Endothelial cell of umbilical vein (primary cell): ENCODE data around the gene SLC6A16.
"Not testable (repeated sequence)": the region's sequence is repeated elsewhere in the genome, so short reads cannot be mapped to it uniquely, and the experiment has no call there.

Experiments used
- CTCF ChIP-seq, 2 donors: IDR thresholded peaks; 1 replicate in 1 of 2; 2 replicates in 1 of 2; pipeline ENCODE4 v1.5.1; 2011; ENCODE audit warnings: low read length in 2 of 2, mild to moderate bottlenecking in 2 of 2, moderate library complexity in 2 of 2, control low read depth in 1 of 2, inconsistent platforms in 1 of 2, low read depth in 1 of 2; ENCODE audit not compliant: insufficient read depth in 1 of 2; ENCODE audit errors: extremely low read depth in 1 of 2
- EZH2 ChIP-seq: IDR thresholded peaks from 2 replicates; pipeline ENCODE4 v1.6.1; 2012; ENCODE audit warnings: borderline replicate concordance, low read depth, mild to moderate bottlenecking, moderate library complexity, low read length, inconsistent platforms; ENCODE audit not compliant: severe bottlenecking
- FOS ChIP-seq: IDR thresholded peaks from 2 replicates; pipeline ENCODE4 v1.6.1; 2011; ENCODE audit warnings: mild to moderate bottlenecking, low read length, moderate library complexity, borderline replicate concordance; ENCODE audit not compliant: insufficient read depth
- MAX ChIP-seq: IDR thresholded peaks from 2 replicates; pipeline ENCODE4 v1.6.1; 2011; ENCODE audit not compliant: insufficient read depth, insufficient read length
- MYC ChIP-seq: IDR thresholded peaks from one replicate; pipeline ENCODE4 v1.6.1; 2011; ENCODE audit warnings: mild to moderate bottlenecking, low read depth, low read length
- POLR2A ChIP-seq: IDR thresholded peaks from 2 replicates; pipeline ENCODE4 v1.6.1; 2012; ENCODE audit warnings: low read depth, mild to moderate bottlenecking, control low read depth, low read length
- POLR2AphosphoS5 ChIP-seq: IDR thresholded peaks from 2 replicates; pipeline ENCODE4 v1.6.1; 2012; ENCODE audit warnings: low read depth, mild to moderate bottlenecking, control low read depth, low read length, moderate library complexity; ENCODE audit not compliant: insufficient read depth

DNA sequence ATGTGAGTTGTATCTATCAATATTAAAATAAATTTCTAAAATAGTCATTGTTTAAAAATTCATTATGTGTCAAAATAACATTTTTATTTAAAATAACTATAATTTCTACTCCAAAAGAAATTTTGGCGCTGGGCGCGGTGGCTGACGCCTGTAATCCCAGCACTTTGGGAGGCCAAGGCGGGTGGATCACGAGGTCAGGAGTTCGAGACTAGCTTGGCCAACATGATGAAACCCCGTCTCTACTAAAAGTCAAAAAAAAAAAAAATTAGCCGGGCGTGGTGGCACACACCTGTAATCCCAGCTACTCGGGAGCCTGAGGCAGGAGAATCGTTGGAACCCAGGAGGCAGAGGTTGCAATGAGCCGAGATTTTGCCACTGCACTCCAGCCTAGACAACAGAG is 765 bp upstream of the SLC6A16 start:
- not testable (repeated sequence) for TF ChIP-seq EZH2; CTCF (IDR thresholded peaks at IDR 0.05; ENCODE audit: extremely low read depth in 1 of 2, insufficient read depth in 1 of 2, low read depth in 1 of 2, low read length in 2 of 2); POLR2AphosphoS5; POLR2A; MAX; MYC; FOS
